Measurements from ENCODE around the gene ANKMY1. TPM values are rescaled to one million over a fixed set of nuclear protein-coding genes. Genes with fewer than 3 reads are reported as not detected.
"Not testable (repeated sequence)": the region's sequence is repeated elsewhere in the genome, so short reads cannot be mapped to it uniquely, and the experiment has no call there.

The ANKMY1 gene
- total and polyA plus RNA-seq, 2 experiments from 2014 or later = 5.1 to 10.1 TPM

GRCh38 chr2:240523451-240524281, 34.1 kb downstream of the ANKMY1 start:
- H3K9me3 ChIP-seq (ENCODE audit: low read depth) = no peaks in the 10 kb centered on the region
- H3K27ac ChIP-seq = no peak overlapping the region
- no peaks in the 10 kb centered on the region for H3K27me3 ChIP-seq (replicated peaks; ENCODE audit: insufficient read depth)
- no peak overlapping the region for H2AFZ ChIP-seq
- H3K4me3 ChIP-seq = no peak overlapping the region
- H3K36me3 ChIP-seq (ENCODE audit: low read depth) = no peaks in the 10 kb centered on the region
- 97 to 98% methylated on average over 30 to 32 of the region's 32 CpGs for WGBS, 2 experiments (ENCODE audit: low coverage in 1 of 2, low lambda C conversion rate in 2 of 2, missing lambda C conversion rate in 2 of 2)
- no peaks in the 10 kb centered on the region for H3F3A ChIP-seq (ENCODE audit: insufficient read depth)
- in situ Hi-C loops (cut with MboI) = no loop called here
- H3K9me2 ChIP-seq (ENCODE audit: insufficient read depth) = no peaks in the 10 kb centered on the region
- TF ChIP-seq EZH2 (IDR thresholded peaks at IDR 0.05; ENCODE audit: insufficient read depth, poor library complexity, severe bottlenecking) (no peak), EZH2phosphoT487 (IDR thresholded peaks at IDR 0.05; ENCODE audit: insufficient read depth, low read depth) (no peak)
- no peak overlapping the region for H3K4me2 ChIP-seq (ENCODE audit: unreplicated experiment)
- no peak for DNase-seq
- no peaks in the 10 kb centered on the region for H3K79me2 ChIP-seq (ENCODE audit: insufficient read depth)
- H3K4me1 ChIP-seq (ENCODE audit: insufficient read depth) = peaks cover 7% of the 10 kb centered on the region; the same call in 1 of the 2 replicates
- no peaks in the 10 kb centered on the region for H4K20me1 ChIP-seq (ENCODE audit: insufficient read depth)
- no peak overlapping the region for H3K9ac ChIP-seq

DNA sequence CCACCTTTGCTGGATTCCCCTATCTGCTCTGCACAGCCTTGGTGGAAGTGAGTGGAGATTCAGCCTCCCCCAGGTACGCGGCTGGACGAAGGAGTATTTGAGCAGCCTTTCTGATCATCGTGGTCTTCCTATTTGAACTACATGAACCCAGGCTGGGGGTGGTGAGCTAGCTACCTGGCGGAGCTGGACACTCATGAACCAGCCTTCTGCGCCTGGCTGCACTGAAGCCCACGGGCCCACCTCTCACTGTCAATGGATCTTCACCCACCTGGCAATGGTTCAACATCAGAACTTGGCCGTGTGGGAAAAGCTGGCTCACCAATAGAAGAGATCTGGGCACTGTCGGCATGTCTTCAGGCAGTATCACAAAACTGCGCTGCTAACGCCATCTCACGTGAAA, 35.4 kb downstream of the ANKMY1 start:
- Histone ChIP-seq H3K36me3 (ENCODE audit: low read depth) (no peaks in the 10 kb centered on the region), H3F3A (ENCODE audit: insufficient read depth) (no peaks in the 10 kb centered on the region), H4K20me1 (ENCODE audit: insufficient read depth) (no peaks in the 10 kb centered on the region), H3K27me3 (replicated peaks; ENCODE audit: insufficient read depth) (no peaks in the 10 kb centered on the region), H3K4me1 (ENCODE audit: insufficient read depth) (peaks cover 7% of the 10 kb centered on the region; the same call in 1 of the 2 replicates), H3K27ac (no peak overlapping the region), H3K9me3 (ENCODE audit: low read depth) (no peaks in the 10 kb centered on the region), H3K4me2 (ENCODE audit: unreplicated experiment) (no peak overlapping the region), H3K4me3 (no peak overlapping the region), H2AFZ (no peak overlapping the region), H3K9me2 (ENCODE audit: insufficient read depth) (no peaks in the 10 kb centered on the region), H3K9ac (no peak overlapping the region), H3K79me2 (ENCODE audit: insufficient read depth) (no peaks in the 10 kb centered on the region)
- WGBS, 2 experiments (ENCODE audit: low coverage in 1 of 2, low lambda C conversion rate in 2 of 2, missing lambda C conversion rate in 2 of 2) = 84 to 85% methylated on average over 12 of the region's 12 CpGs
- in situ Hi-C loops (cut with MboI) = no loop called here
- TF ChIP-seq EZH2 (IDR thresholded peaks at IDR 0.05; ENCODE audit: insufficient read depth, poor library complexity, severe bottlenecking) (no peak), EZH2phosphoT487 (IDR thresholded peaks at IDR 0.05; ENCODE audit: insufficient read depth, low read depth) (no peak)
- DNase-seq = no peak

- in situ Hi-C loops (cut with MboI); H3K9me2 ChIP-seq (ENCODE audit: insufficient read depth); H3K36me3 ChIP-seq (ENCODE audit: low read depth); H3K4me2 ChIP-seq (ENCODE audit: unreplicated experiment); H3K9me3 ChIP-seq (ENCODE audit: low read depth); H3K27me3 ChIP-seq (replicated peaks; ENCODE audit: insufficient read depth); H3K27ac ChIP-seq; H4K20me1 ChIP-seq (ENCODE audit: insufficient read depth); H2AFZ ChIP-seq; H3F3A ChIP-seq (ENCODE audit: insufficient read depth); H3K79me2 ChIP-seq (ENCODE audit: insufficient read depth); H3K4me1 ChIP-seq (ENCODE audit: insufficient read depth); H3K4me3 ChIP-seq; H3K9ac ChIP-seq; DNase-seq: not testable (repeated sequence)
- WGBS, 2 experiments (ENCODE audit: low coverage in 1 of 2, low lambda C conversion rate in 2 of 2, missing lambda C conversion rate in 2 of 2) = 89 to 90% methylated on average over 5 of the region's 5 CpGs
Observed at GRCh38 chr2:240521885-240522284, 35.9 kb downstream of the ANKMY1 start.

DNA sequence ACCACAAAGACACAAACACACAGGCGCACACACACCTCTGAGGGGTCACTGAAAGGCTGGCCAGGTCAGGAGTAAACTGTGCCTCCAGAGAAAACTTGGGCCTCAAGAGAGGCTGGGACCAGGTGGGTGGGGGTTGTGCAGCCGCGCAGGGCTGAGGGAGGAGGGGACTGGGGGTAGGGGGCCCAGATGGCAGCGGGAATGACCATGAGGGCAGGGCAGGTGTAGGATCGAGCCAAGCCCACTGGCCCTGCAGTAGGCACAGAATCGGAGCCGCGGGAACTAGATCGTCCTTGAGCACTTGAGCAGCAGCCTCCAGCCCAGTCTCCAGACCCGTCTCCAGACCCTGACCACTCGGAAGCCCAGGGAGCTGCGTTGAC, 36.8 kb downstream of the ANKMY1 start:
- TF ChIP-seq EZH2phosphoT487 (IDR thresholded peaks at IDR 0.05; ENCODE audit: insufficient read depth, low read depth) (no peak), EZH2 (IDR thresholded peaks at IDR 0.05; ENCODE audit: insufficient read depth, poor library complexity, severe bottlenecking) (no peak)
- 88 to 90% methylated on average over 11 to 12 of the region's 12 CpGs for WGBS, 2 experiments (ENCODE audit: low coverage in 1 of 2, low lambda C conversion rate in 2 of 2, missing lambda C conversion rate in 2 of 2)

More for the DNA sequence above, 36.8 kb downstream of the ANKMY1 start:
- no peaks in the 10 kb centered on the region for H4K20me1 ChIP-seq (ENCODE audit: insufficient read depth)
- H3K27me3 ChIP-seq (replicated peaks; ENCODE audit: insufficient read depth) = no peaks in the 10 kb centered on the region
- no peaks in the 10 kb centered on the region for H3K36me3 ChIP-seq (ENCODE audit: low read depth)
- no peaks in the 10 kb centered on the region for H3K9me3 ChIP-seq (ENCODE audit: low read depth)
- H2AFZ ChIP-seq = no peak overlapping the region
- no peak overlapping the region for H3K27ac ChIP-seq
- H3K9me2 ChIP-seq (ENCODE audit: insufficient read depth) = no peaks in the 10 kb centered on the region
- in situ Hi-C loops (cut with MboI) = no loop called here
- H3K9ac ChIP-seq = no peak overlapping the region
- peaks cover 7% of the 10 kb centered on the region; the same call in 1 of the 2 replicates for H3K4me1 ChIP-seq (ENCODE audit: insufficient read depth)
- no peak overlapping the region for H3K4me3 ChIP-seq
- no peak overlapping the region for H3K4me2 ChIP-seq (ENCODE audit: unreplicated experiment)
- H3K79me2 ChIP-seq (ENCODE audit: insufficient read depth) = no peaks in the 10 kb centered on the region
- no peak for DNase-seq
- H3F3A ChIP-seq (ENCODE audit: insufficient read depth) = no peaks in the 10 kb centered on the region
